GM10248 (cell line): ENCODE measurements around the gene ZNF763.
"Not testable (repeated sequence)": the region's sequence is repeated elsewhere in the genome, so short reads cannot be mapped to it uniquely, and the experiment has no call there.

Experiments
- CTCF ChIA-PET: fragments of 300-600 bp; sonication (Branson Sonifier 250); formaldehyde crosslinking; extraction: SDS; loops from one replicate; lab custom pipeline; 2021; ENCODE audit warnings: antibody characterized with exemption; lab: Yijun Ruan, JAX
- POLR2A ChIA-PET: fragments of 350-650 bp; sonication (Branson Sonifier 250); formaldehyde crosslinking; extraction: SDS; loops from one replicate; lab custom pipeline; 2020; ENCODE audit warnings: antibody characterized with exemption; lab: Yijun Ruan, JAX
- DNase-seq: peaks from one replicate; pipeline ENCODE4 v3.0.0; 2012; ENCODE audit errors: extremely low spot score
- CTCF ChIP-seq: IDR thresholded peaks from 2 replicates; pipeline ENCODE4 v1.5.1; 2012; ENCODE audit warnings: mild to moderate bottlenecking, low read depth; ENCODE audit errors: extremely low read depth, missing control alignments, control extremely low read depth

The ZNF763 gene

GRCh38 chr19:11931051-11931450 lies 33.8 kb upstream of the ZNF763 start:
- CTCF ChIA-PET, result no interaction called here
- POLR2A ChIA-PET, result no interaction called here
- no peak for DNase-seq
- TF ChIP-seq CTCF, result no peak

DNA sequence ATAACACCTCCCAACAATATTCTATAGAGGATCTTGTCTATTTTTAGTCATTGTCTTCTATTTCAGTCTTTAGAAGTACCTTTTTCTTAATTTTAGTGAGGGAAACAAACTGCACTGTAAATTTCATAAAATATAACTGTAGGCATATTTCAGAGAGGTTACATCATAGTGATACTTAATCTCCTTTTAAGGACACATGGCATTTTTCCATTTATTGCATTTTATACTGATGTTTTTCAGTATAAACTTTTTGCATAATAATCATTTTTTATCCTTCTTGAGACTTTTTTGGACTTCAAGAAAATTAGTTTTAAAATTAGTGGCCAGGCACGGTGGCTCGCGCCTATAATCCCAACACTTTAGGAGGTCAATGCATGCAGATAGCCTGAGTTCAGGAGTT lies 33.3 kb upstream of the ZNF763 start:
- ChIA-PET POLR2A (no interaction called here), CTCF (interaction anchor here (1.6 kb wide), 1 partner anchor 32 kb away, joined by 6 read pairs; no protein-coding TSS in a partner anchor)
- no peak for TF ChIP-seq CTCF
- no peak for DNase-seq

GRCh38 chr19:11935829-11936228 lies 29.0 kb upstream of the ZNF763 start:
- DNase-seq, CTCF ChIA-PET, POLR2A ChIA-PET: not testable (repeated sequence)

DNA sequence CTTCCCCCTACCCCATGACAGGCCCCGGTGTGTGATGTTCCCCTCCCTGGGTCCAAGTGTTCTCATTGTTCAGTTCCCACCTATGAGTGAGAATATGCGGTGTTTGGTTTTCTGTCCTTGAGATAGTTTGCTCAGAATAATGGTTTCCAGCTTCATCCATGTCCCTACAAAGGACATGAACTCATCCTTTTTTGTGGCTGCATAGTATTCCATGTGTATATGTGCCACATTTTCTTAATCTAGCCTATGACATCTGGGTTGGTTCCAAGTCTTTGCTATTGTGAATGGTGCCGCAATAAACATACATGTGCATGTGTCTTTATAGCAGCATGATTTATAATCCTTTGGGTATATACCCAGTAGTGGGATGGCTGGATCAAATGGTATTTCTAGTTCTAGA lies 26.5 kb upstream of the ZNF763 start:
- CTCF ChIA-PET, DNase-seq, POLR2A ChIA-PET: not testable (repeated sequence)

GRCh38 chr19:11941361-11941887 lies 23.4 kb upstream of the ZNF763 start:
- DNase-seq, POLR2A ChIA-PET: not testable (repeated sequence)
- CTCF ChIA-PET, result interaction anchor here (2.4 kb wide), 1 partner anchor 18 kb away, joined by 6 read pairs; no protein-coding TSS in a partner anchor

GRCh38 chr19:11942008-11942842 lies 22.6 kb upstream of the ZNF763 start:
- DNase-seq, result no peak
- CTCF ChIA-PET, result interaction anchor here (2.8 kb wide), 1 partner anchor 19 kb away, joined by 10 read pairs; no protein-coding TSS in a partner anchor
- POLR2A ChIA-PET, result no interaction called here
- no peak for TF ChIP-seq CTCF

- CTCF ChIA-PET, result interaction anchor here (1.5 to 2.8 kb wide), 2 partner anchors 19 to 145 kb away, joined by 4 to 10 read pairs; no protein-coding TSS in a partner anchor
These were observed 22.1 kb upstream of the ZNF763 start for GRCh38 chr19:11942843-11943108.

More at GRCh38 chr19:11942843-11943108, 22.1 kb upstream of the ZNF763 start:
- DNase-seq, result no peak
- POLR2A ChIA-PET, result no interaction called here
- no peak for TF ChIP-seq CTCF
